Measurements from ENCODE around the gene TAP2.

Gene TAP2

GRCh38 chr6:32857156-32857891 lies 18.8 kb upstream of the TAP2 start:
- no peak for TF ChIP-seq MAX (IDR thresholded peaks at IDR 0.05)
- TF ChIP-seq EP300 (IDR thresholded peaks at IDR 0.05; ENCODE audit: borderline replicate concordance) = no peak
- TF ChIP-seq REST (IDR thresholded peaks at IDR 0.05; ENCODE audit: low read depth) = no peak
- TF ChIP-seq RAD21 (IDR thresholded peaks at IDR 0.05; ENCODE audit: low read depth) = no peak
- TF ChIP-seq FOXM1 (IDR thresholded peaks at IDR 0.05; ENCODE audit: borderline replicate concordance, low read depth) = no peak
- no peak for TF ChIP-seq EGR1 (IDR thresholded peaks at IDR 0.05)

GRCh38 chr6:32855467-32856174 lies 17.1 kb upstream of the TAP2 start:
- TF ChIP-seq TAF1 (IDR thresholded peaks at IDR 0.05; ENCODE audit: low read depth) (no peak), CREB1 (IDR thresholded peaks at IDR 0.05; ENCODE audit: low read depth) (no peak), MAX (IDR thresholded peaks at IDR 0.05) (no peak), RAD21 (IDR thresholded peaks at IDR 0.05; ENCODE audit: low read depth) (no peak), CEBPB (IDR thresholded peaks at IDR 0.05) (no peak), NFIC (IDR thresholded peaks at IDR 0.05) (no peak), ZBTB7A (IDR thresholded peaks at IDR 0.05; ENCODE audit: low read depth) (no peak), USF1 (IDR thresholded peaks at IDR 0.05) (no peak), REST (IDR thresholded peaks at IDR 0.05; ENCODE audit: low read depth) (no peak), TCF12 (IDR thresholded peaks at IDR 0.05; ENCODE audit: low read depth) (no peak), TEAD4 (IDR thresholded peaks at IDR 0.05) (no peak), FOXM1 (IDR thresholded peaks at IDR 0.05; ENCODE audit: borderline replicate concordance, low read depth) (no peak), EGR1 (IDR thresholded peaks at IDR 0.05) (no peak), YY1 (IDR thresholded peaks at IDR 0.05; ENCODE audit: low read depth) (no peak), EP300 (IDR thresholded peaks at IDR 0.05; ENCODE audit: borderline replicate concordance) (no peak)

GRCh38 chr6:32854376-32855178 lies 16.0 kb upstream of the TAP2 start:
- no peak for TF ChIP-seq USF1 (IDR thresholded peaks at IDR 0.05)
- no peak for TF ChIP-seq NFIC (IDR thresholded peaks at IDR 0.05)

GRCh38 chr6:32853541-32854375 lies 15.2 kb upstream of the TAP2 start, which contains the start of the genes PSMB9 and TAP1:
Gene PSMB9 (plus strand): TSS chr6:32854192. CDS start chr6:32854230, 38 bp downstream.
Gene TAP1 (minus strand): TSS chr6:32853704. CDS start chr6:32853636, 68 bp downstream.
- TF ChIP-seq CEBPB (IDR thresholded peaks at IDR 0.05) (no peak), MAX (IDR thresholded peaks at IDR 0.05) (peak; percentile 55; the same call in 1 of the 2 replicates), NFIC (IDR thresholded peaks at IDR 0.05) (no peak), YY1 (IDR thresholded peaks at IDR 0.05; ENCODE audit: low read depth) (no peak), TCF12 (IDR thresholded peaks at IDR 0.05; ENCODE audit: low read depth) (no peak; the same call in 1 of the 2 replicates), FOXM1 (IDR thresholded peaks at IDR 0.05; ENCODE audit: borderline replicate concordance, low read depth) (no peak), CREB1 (IDR thresholded peaks at IDR 0.05; ENCODE audit: low read depth) (peak; percentile 83), EP300 (IDR thresholded peaks at IDR 0.05; ENCODE audit: borderline replicate concordance) (no peak), RAD21 (IDR thresholded peaks at IDR 0.05; ENCODE audit: low read depth) (peak; percentile 49; the same call in 1 of the 2 replicates), USF1 (IDR thresholded peaks at IDR 0.05) (no peak), TEAD4 (IDR thresholded peaks at IDR 0.05) (no peak), TAF1 (IDR thresholded peaks at IDR 0.05; ENCODE audit: low read depth) (no peak), ZBTB7A (IDR thresholded peaks at IDR 0.05; ENCODE audit: low read depth) (no peak), REST (IDR thresholded peaks at IDR 0.05; ENCODE audit: low read depth) (peak; percentile 70), EGR1 (IDR thresholded peaks at IDR 0.05) (no peak)
